Epithelial cell of esophagus (primary cell): ENCODE measurements around the gene SLAIN1.

Source experiments
- DNase-seq: peaks from one replicate; pipeline ENCODE4 v3.0.0; 2010; ENCODE audit warnings: low read depth
- H3K4me3 ChIP-seq: 2 replicates; pipeline ENCODE4 v1.5.1; 2011; ENCODE audit warnings: mild to moderate bottlenecking, low read length, control low read depth
- TF ChIP-seq, protein P1 (sequence below): IDR thresholded peaks from 2 replicates; pipeline ENCODE4 v1.5.1; 2011; ENCODE audit warnings: low read depth, mild to moderate bottlenecking, low read length, control low read depth, inconsistent platforms; ENCODE audit not compliant: insufficient read depth; ENCODE audit errors: missing control alignments

Gene SLAIN1

DNA sequence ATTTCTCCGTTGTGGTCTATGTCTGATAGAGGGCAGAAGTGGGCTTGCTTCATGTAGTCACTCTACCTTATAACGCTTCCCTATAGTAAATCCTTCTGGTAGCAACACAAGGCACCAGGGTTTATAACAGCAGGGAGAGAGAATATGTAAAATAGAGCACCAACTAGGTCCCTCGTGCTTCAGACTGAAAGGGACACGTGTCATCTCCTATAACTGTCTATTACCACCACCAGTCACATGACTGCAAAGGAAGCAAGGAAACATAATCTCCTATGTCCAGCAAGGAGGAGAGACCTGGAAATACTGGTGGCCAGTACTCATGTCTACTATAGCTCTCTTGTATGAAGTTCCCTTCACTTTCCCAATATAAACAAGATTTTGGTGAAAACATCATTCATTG, 79.2 kb downstream of the SLAIN1 start:
- no peak overlapping the region for H3K4me3 ChIP-seq
- TF ChIP-seq, protein P1, sequence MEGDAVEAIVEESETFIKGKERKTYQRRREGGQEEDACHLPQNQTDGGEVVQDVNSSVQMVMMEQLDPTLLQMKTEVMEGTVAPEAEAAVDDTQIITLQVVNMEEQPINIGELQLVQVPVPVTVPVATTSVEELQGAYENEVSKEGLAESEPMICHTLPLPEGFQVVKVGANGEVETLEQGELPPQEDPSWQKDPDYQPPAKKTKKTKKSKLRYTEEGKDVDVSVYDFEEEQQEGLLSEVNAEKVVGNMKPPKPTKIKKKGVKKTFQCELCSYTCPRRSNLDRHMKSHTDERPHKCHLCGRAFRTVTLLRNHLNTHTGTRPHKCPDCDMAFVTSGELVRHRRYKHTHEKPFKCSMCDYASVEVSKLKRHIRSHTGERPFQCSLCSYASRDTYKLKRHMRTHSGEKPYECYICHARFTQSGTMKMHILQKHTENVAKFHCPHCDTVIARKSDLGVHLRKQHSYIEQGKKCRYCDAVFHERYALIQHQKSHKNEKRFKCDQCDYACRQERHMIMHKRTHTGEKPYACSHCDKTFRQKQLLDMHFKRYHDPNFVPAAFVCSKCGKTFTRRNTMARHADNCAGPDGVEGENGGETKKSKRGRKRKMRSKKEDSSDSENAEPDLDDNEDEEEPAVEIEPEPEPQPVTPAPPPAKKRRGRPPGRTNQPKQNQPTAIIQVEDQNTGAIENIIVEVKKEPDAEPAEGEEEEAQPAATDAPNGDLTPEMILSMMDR, result no peak
- DNase-seq, result no peak

DNA sequence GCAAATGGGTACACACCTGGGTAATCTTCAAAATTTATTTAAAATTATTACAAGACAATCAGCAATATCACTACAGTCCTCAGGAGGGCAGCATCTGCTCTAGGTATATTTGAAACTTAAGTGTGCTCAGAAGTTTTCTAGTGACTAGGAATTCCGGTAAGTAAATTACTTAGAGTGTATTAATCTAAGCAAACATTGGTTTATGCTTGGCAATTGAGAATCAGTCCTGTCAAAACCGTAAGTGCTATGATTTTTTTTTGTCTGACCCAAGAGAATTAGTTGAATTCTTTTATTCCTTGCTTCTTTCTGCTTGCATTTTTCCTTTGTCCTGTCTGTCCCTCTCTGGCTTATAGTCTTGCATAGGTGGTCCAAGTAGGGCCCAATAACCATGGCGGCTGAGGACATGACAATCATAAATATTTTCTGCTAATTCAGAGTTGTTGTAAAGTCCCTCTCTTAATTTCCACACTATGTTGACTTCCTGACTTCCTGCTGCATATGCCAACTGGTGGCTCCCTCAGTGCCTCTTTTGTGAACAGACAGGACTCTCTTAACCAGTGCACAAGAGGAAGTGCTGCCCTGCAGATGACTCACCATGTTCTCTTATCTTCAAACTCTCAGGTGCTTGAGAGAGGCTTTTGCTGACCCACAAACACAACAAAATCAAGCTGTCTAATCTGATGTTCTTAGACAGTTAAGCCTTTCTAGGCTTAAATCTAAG, 82.2 kb downstream of the SLAIN1 start:
- TF ChIP-seq, protein P1, result peak; percentile 61
- peak; percentile 77 for DNase-seq
- H3K4me3 ChIP-seq, result no peak overlapping the region

DNA sequence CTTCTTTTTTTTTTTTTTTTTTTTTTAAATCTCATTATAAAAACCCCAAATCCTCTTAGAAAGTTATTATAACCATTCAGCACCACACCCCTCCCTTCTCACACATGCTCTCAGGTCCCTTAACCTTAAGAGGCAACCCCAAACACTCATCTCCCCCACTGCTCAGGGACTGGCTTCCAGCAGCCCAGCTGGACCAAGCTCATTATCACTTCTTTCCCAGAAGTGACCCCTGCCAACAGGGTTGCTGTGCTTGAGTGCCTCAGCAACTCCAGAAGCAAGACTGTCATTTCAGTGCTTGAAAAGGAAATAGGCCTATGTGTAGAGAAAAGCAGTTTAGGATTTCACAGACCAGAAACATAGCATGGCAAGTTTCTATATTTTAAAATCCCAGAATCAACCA, 84.3 kb downstream of the SLAIN1 start:
- no peak for DNase-seq
- TF ChIP-seq, protein P1, result no peak
- H3K4me3 ChIP-seq, result no peak overlapping the region

DNA sequence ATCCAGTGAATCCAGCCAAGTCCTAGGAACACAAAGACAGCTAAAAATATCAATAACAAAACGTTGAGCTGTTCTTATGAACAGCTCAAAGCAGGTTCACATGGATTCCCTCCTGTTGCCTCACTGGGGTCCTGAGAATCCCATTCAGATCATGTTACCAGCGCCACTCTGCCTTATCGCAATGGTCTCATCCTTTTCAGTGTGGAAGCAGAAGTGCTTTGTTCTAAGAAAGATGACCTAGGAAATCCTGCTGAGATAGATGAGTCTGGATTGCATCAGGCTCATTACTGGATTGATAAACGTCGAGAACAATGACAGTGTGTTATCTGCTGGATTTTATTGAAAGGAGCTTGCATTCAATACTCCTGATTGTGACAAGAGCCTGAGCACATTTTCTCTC, 87.0 kb downstream of the SLAIN1 start:
- no peak for DNase-seq
- TF ChIP-seq, protein P1, result no peak

DNA sequence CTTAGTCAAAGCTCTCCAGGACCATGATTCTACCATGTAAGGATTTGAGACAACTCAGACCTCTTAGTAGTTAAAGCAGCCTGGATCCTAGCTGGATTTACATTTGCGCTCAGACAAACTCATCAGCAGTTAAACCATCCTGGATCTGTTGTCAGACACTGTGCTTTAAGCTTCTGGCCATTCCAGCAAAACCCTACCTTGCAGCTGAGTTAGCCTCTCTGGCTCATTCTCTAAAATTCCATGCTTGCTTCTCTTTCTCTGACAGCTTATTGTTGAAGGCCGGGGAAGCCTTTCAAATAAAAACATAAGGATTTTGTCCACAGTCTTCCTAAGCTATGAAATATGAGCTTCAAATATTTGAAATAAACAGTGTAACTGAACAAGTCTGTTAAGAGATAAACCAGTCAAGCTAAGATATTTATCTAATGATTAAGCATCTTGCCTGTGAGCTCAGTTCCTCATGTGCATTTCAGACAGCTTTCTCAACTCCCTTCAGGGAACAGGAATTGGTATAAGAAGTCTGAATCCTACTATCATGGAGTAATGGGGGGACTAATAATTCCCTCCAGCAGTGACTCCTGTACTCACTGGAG, 89.3 kb downstream of the SLAIN1 start:
- no peak overlapping the region for H3K4me3 ChIP-seq
- TF ChIP-seq, protein P1, result no peak
- no peak for DNase-seq

More for the DNA sequence above, 87.0 kb downstream of the SLAIN1 start:
- no peak overlapping the region for H3K4me3 ChIP-seq

DNA sequence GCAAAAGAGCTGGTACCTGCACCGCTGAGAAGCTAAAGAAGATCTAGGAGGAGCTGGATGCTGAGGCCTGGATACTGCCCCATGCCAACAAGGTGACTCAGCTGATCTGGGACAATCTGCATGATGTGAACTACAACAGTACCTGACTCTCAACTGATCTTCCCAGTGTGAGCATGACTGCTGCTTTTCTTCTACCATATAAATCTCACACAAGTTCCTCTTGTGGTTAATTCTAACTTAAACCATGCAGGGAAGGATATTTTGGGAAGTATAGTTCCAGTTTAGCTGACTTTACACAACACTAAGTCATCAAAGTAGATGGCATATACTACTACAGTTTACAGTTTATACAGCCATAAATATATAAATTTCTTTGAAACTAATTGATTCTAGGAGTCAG, 91.9 kb downstream of the SLAIN1 start:
- TF ChIP-seq, protein P1, result no peak
- DNase-seq, result no peak
- H3K4me3 ChIP-seq, result no peak overlapping the region

DNA sequence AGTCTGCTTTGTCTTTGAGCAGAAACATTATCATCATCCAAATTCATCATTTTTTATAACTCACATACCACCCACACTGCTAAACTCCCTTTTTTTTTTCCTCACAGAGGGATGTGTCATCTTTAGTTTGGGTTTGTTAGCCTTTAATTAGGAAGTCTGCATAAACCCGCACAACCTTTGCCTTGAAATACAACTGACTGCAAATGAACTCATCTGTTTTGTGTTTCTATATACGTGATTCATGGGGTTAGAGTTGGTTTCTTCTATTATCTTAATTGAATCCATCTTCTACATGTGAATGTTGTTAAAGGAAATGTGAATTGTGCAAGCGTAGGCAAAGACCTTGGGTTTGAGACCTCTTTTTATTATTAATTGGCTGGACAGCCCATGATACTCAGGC, 102.7 kb downstream of the SLAIN1 start:
- no peak overlapping the region for H3K4me3 ChIP-seq
- TF ChIP-seq, protein P1, result no peak
- no peak for DNase-seq
